Mammary epithelial cell (primary cell): ENCODE measurements around the gene NDRG4.

Source experiments
- CTCF ChIP-seq, 2 donors: IDR thresholded peaks in 1 of 2; conservative IDR thresholded peaks in 1 of 2; 2 replicates each; pipeline ENCODE4 v1.5.1; 2011 to 2012; ENCODE audit warnings: inconsistent platforms in 2 of 2, low read length in 2 of 2, mild to moderate bottlenecking in 2 of 2, control low read depth in 1 of 2, low read depth in 1 of 2; ENCODE audit not compliant: insufficient read depth in 1 of 2; ENCODE audit errors: extremely low read depth in 1 of 2
- EZH2 ChIP-seq: IDR thresholded peaks from 2 replicates; pipeline ENCODE4 v1.6.1; 2012; ENCODE audit warnings: low read length, inconsistent platforms, borderline replicate concordance

- TF ChIP-seq CTCF (conservative IDR thresholded peaks at IDR 0.05 in 1 of 2, IDR thresholded peaks at IDR 0.05 in 1 of 2; ENCODE audit: extremely low read depth in 1 of 2, insufficient read depth in 1 of 2, low read depth in 1 of 2, low read length in 2 of 2) (no peak), EZH2 (no peak)
Observed at GRCh38 chr16:58515871-58516767, 16.2 kb downstream of the NDRG4 start.
